Stimulated activated CD8-positive, alpha-beta memory T cell treated with anti-CD3 and anti-CD28 coated beads, Interleukin-7, amount 100 ng/mL, for 1 hour (primary cell): Measurements from ENCODE around the gene DIAPH2.

Source experiments
- DNase-seq, 2 donors: peaks; one replicate each; pipeline ENCODE4 v3.0.0-alpha.2; 2020; ENCODE audit warnings: low read depth in 2 of 2

The DIAPH2 gene

GRCh38 chrX:97482666-97483300 lies 798.1 kb downstream of the DIAPH2 start:
- DNase-seq = no peak

- DNase-seq = no peak
Measured at GRCh38 chrX:97490656-97491055, 806.0 kb downstream of the DIAPH2 start.

GRCh38 chrX:97494756-97495372 lies 810.2 kb downstream of the DIAPH2 start:
- no peak for DNase-seq

- no peak for DNase-seq
Measured at GRCh38 chrX:97498093-97498492, 813.5 kb downstream of the DIAPH2 start.

GRCh38 chrX:97504431-97504830 lies 819.8 kb downstream of the DIAPH2 start:
- DNase-seq = no peak

GRCh38 chrX:97517763-97518162 lies 833.1 kb downstream of the DIAPH2 start:
- DNase-seq = no peak

GRCh38 chrX:97522307-97522706 lies 837.7 kb downstream of the DIAPH2 start:
- DNase-seq = no peak

GRCh38 chrX:97524340-97524739 lies 839.7 kb downstream of the DIAPH2 start:
- no peak for DNase-seq

- DNase-seq = no peak
Measured at GRCh38 chrX:97524997-97525396, 840.4 kb downstream of the DIAPH2 start.

- DNase-seq = no peak
Measured at GRCh38 chrX:97525981-97526380, 841.3 kb downstream of the DIAPH2 start.

- no peak for DNase-seq
Measured at GRCh38 chrX:97527725-97528124, 843.1 kb downstream of the DIAPH2 start.

GRCh38 chrX:97529536-97530200 lies 845.0 kb downstream of the DIAPH2 start:
- no peak for DNase-seq

- DNase-seq = no peak
Measured at GRCh38 chrX:97531825-97532224, 847.2 kb downstream of the DIAPH2 start.

GRCh38 chrX:97538745-97539144 lies 854.1 kb downstream of the DIAPH2 start:
- no peak for DNase-seq

GRCh38 chrX:97539970-97540519 lies 855.4 kb downstream of the DIAPH2 start:
- DNase-seq = no peak

- DNase-seq = no peak
Measured at GRCh38 chrX:97547877-97548578, 863.4 kb downstream of the DIAPH2 start.

GRCh38 chrX:97551821-97552220 lies 867.2 kb downstream of the DIAPH2 start:
- DNase-seq = no peak

GRCh38 chrX:97553833-97554232 lies 869.2 kb downstream of the DIAPH2 start:
- DNase-seq = no peak

- DNase-seq = no peak
Measured at GRCh38 chrX:97556359-97556758, 871.7 kb downstream of the DIAPH2 start.

GRCh38 chrX:97563531-97564133 lies 879.0 kb downstream of the DIAPH2 start:
- DNase-seq = peak; percentile 1 to 10

GRCh38 chrX:97564496-97564895 lies 879.9 kb downstream of the DIAPH2 start:
- DNase-seq = no peak

GRCh38 chrX:97587171-97587570 lies 902.5 kb downstream of the DIAPH2 start:
- no peak for DNase-seq
